Ovary (tissue), 3 donors: Measurements from ENCODE around the gene ZNF107.

Experiments used
- EP300 ChIP-seq: sonication (generic); formaldehyde crosslinking; IDR thresholded peaks from one replicate; pipeline ENCODE4 v1.6.1; 2017; ENCODE audit warnings: antibody characterized with exemption
- POLR2A ChIP-seq: fragments of 450-650 bp; IDR thresholded peaks from one replicate; pipeline ENCODE4 v1.6.1; 2017; ENCODE audit warnings: antibody characterized with exemption, mild to moderate bottlenecking, moderate library complexity
- TF ChIP-seq, protein P1 (sequence below), 3 donors: fragments of 450-650 bp in 2 of 3; fragments of 200-600 bp in 1 of 3; IDR thresholded peaks; one replicate each; pipeline versions ENCODE4 v1.5.1 to v1.8.0; 2016 to 2022; ENCODE audit warnings: antibody characterized with exemption in 3 of 3, mild to moderate bottlenecking in 1 of 3
- donor health status: DM: no; HTN: no; CAD: no.

DNA sequence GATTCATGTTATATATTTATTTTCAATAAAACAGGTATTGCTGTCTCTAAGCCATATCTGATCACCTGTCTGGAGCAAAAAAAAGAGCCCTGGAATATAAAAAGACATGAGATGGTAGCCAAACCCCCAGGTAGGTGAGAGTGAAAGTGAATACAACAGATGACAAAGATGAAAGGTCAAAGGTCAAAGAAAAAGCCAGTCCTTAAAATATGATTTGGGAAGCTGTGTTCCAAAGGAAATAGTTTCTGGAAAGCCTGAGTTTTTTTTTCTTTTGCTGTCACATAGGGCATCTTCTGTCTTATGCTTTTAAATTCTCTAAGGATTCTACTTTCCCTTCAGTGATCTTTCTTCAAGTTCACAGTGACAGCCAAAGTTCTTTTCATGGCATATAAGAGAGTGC is 25.9 kb downstream of the ZNF107 start:
- TF ChIP-seq, protein P1, sequence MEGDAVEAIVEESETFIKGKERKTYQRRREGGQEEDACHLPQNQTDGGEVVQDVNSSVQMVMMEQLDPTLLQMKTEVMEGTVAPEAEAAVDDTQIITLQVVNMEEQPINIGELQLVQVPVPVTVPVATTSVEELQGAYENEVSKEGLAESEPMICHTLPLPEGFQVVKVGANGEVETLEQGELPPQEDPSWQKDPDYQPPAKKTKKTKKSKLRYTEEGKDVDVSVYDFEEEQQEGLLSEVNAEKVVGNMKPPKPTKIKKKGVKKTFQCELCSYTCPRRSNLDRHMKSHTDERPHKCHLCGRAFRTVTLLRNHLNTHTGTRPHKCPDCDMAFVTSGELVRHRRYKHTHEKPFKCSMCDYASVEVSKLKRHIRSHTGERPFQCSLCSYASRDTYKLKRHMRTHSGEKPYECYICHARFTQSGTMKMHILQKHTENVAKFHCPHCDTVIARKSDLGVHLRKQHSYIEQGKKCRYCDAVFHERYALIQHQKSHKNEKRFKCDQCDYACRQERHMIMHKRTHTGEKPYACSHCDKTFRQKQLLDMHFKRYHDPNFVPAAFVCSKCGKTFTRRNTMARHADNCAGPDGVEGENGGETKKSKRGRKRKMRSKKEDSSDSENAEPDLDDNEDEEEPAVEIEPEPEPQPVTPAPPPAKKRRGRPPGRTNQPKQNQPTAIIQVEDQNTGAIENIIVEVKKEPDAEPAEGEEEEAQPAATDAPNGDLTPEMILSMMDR (IDR thresholded peaks at IDR 0.05): no peak
- TF ChIP-seq POLR2A (no peak), EP300 (no peak)
